ENCODE measurements around the gene SCARB1.

DNA sequence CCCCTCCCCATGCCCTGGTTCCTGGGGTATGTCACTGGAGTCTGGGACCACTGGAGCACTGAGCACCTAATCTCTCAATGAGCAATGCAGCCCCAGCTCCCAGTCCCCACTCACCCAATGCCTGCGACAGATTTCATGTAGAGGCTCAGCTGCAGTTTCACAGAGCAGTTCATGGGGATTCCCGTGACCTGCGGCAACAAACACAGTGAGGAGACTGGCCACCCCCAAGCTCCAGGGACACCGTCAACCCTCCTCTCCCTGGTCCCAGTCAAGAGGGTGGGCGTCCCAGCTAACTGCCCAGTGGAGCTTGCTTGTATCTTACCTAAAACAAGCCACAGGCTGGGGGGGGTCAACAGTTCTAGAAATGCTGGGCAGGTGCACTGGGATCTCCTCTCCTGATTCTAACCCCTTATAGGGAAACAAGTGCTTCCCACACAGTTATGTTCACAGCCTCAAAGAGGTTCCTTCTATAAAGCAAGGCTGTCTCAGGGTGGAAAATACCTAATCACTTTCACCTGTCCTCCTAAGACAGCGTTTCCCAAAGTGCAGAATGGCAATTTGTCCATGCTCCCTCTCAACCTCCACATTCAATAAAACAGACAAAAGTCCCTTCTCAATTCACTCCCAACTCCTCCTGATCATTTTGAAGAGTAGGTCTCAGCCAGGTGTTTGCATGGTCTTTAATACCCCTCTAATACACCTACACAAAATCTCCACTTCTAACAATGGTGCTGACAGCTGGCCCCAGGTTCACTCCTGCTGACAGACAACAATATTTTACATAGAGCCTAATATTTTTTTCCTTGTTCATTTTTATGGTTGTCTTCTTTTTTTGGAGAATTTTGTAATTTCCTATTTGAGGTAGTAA is 68.3 kb downstream of the SCARB1 start:
- no peak for TF ChIP-seq POLR2AphosphoS5 (IDR thresholded peaks at IDR 0.05; ENCODE audit: low read depth)
- TF ChIP-seq, protein P1, sequence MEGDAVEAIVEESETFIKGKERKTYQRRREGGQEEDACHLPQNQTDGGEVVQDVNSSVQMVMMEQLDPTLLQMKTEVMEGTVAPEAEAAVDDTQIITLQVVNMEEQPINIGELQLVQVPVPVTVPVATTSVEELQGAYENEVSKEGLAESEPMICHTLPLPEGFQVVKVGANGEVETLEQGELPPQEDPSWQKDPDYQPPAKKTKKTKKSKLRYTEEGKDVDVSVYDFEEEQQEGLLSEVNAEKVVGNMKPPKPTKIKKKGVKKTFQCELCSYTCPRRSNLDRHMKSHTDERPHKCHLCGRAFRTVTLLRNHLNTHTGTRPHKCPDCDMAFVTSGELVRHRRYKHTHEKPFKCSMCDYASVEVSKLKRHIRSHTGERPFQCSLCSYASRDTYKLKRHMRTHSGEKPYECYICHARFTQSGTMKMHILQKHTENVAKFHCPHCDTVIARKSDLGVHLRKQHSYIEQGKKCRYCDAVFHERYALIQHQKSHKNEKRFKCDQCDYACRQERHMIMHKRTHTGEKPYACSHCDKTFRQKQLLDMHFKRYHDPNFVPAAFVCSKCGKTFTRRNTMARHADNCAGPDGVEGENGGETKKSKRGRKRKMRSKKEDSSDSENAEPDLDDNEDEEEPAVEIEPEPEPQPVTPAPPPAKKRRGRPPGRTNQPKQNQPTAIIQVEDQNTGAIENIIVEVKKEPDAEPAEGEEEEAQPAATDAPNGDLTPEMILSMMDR (IDR thresholded peaks at IDR 0.05; ENCODE audit: insufficient read depth, low read length) = no peak
- TF ChIP-seq GABPA (IDR thresholded peaks at IDR 0.05; ENCODE audit: low read depth) = no peak
- TF ChIP-seq, protein P2, sequence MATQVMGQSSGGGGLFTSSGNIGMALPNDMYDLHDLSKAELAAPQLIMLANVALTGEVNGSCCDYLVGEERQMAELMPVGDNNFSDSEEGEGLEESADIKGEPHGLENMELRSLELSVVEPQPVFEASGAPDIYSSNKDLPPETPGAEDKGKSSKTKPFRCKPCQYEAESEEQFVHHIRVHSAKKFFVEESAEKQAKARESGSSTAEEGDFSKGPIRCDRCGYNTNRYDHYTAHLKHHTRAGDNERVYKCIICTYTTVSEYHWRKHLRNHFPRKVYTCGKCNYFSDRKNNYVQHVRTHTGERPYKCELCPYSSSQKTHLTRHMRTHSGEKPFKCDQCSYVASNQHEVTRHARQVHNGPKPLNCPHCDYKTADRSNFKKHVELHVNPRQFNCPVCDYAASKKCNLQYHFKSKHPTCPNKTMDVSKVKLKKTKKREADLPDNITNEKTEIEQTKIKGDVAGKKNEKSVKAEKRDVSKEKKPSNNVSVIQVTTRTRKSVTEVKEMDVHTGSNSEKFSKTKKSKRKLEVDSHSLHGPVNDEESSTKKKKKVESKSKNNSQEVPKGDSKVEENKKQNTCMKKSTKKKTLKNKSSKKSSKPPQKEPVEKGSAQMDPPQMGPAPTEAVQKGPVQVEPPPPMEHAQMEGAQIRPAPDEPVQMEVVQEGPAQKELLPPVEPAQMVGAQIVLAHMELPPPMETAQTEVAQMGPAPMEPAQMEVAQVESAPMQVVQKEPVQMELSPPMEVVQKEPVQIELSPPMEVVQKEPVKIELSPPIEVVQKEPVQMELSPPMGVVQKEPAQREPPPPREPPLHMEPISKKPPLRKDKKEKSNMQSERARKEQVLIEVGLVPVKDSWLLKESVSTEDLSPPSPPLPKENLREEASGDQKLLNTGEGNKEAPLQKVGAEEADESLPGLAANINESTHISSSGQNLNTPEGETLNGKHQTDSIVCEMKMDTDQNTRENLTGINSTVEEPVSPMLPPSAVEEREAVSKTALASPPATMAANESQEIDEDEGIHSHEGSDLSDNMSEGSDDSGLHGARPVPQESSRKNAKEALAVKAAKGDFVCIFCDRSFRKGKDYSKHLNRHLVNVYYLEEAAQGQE (IDR thresholded peaks at IDR 0.05; ENCODE audit: insufficient replicate concordance, low read depth) = no peak

Measured in HL-60 (cell line).